ENCODE data around the gene NLK. TPM values are rescaled to one million over a fixed set of nuclear protein-coding genes. Genes with fewer than 3 reads are reported as not detected.

Gene NLK
- total and polyA plus RNA-seq, 2 of the 4 experiments (the other 2 are of a cell fraction), result 15.3 to 23.3 TPM

GRCh38 chr17:28128779-28129178, 86.3 kb downstream of the NLK start:
- dilution Hi-C loops (cut with HindIII; ENCODE audit: low sequenced_read_pairs, unreplicated experiment), result no loop called here

More at GRCh38 chr17:28128779-28129178, 86.3 kb downstream of the NLK start:
- no peak for ATAC-seq (ENCODE audit: low read depth)
- Histone ChIP-seq H2AK9ac (replicated peaks; ENCODE audit: low read depth, low read length, poor library complexity) (no peak overlapping the region), H3K4me3 (ENCODE audit: insufficient read depth, low read depth, low read length) (no peak overlapping the region), H3K4ac (ENCODE audit: low read depth, low read length) (no peak overlapping the region; the same call in 1 of the 2 replicates), H2BK120ac (ENCODE audit: low read depth, low read length) (no peak overlapping the region), H3K9ac (ENCODE audit: low read depth, low read length) (no peak overlapping the region), H3K23ac (ENCODE audit: low read depth, low read length) (no peak overlapping the region), H3K27me3 (ENCODE audit: control insufficient read depth, insufficient read depth, low read length) (no peaks in the 10 kb centered on the region), H3K4me2 (ENCODE audit: low read depth, low read length) (peak overlapping the region; percentile 26; the same call in 1 of the 2 replicates), H3K14ac (replicated peaks; ENCODE audit: low read depth, low read length) (no peak overlapping the region), H3K36me3 (ENCODE audit: control insufficient read depth, insufficient read depth, low read length) (peaks cover 14% of the 10 kb centered on the region), H4K8ac (ENCODE audit: low read depth in 2 of 2, low read length in 2 of 2) (no peak overlapping the region), H2BK15ac (ENCODE audit: low read depth, low read length) (no peak overlapping the region), H3K18ac (ENCODE audit: low read depth, low read length) (no peak overlapping the region; the same call in 1 of the 2 replicates), H2BK5ac (ENCODE audit: low read depth, low read length, poor library complexity, severe bottlenecking) (peak overlapping the region; percentile 46), H4K20me1 (ENCODE audit: insufficient read depth, low read length) (no peaks in the 10 kb centered on the region), H2BK20ac (ENCODE audit: low read depth, low read length) (no peak overlapping the region), H3K79me1 (ENCODE audit: low read depth in 1 of 2, low read length in 2 of 2) (peaks cover 7 to 35% of the 10 kb centered on the region in 2 experiments; a peak in 3 of 4 replicates), H3K56ac (ENCODE audit: extremely low read depth, insufficient read depth, low read length) (no peak overlapping the region), H3K9me1 (ENCODE audit: insufficient read depth, low read length) (0 out of 2 replicates have a peak, but pooled peaks cover 5% of the 10 kb centered on the region), H2AK5ac (ENCODE audit: low read depth, low read length) (no peak overlapping the region), H3K9me3 (ENCODE audit: control insufficient read depth, insufficient read depth, low read length) (no peaks in the 10 kb centered on the region), H3K4me1 (ENCODE audit: control insufficient read depth, insufficient read depth, low read length) (peaks cover 7% of the 10 kb centered on the region), H2AFZ (replicated peaks; ENCODE audit: low read length, poor library complexity) (no peak overlapping the region), H4K5ac (ENCODE audit: low read depth, low read length) (no peak overlapping the region), H3K27ac (ENCODE audit: insufficient read depth, low read length) (no peak overlapping the region), H4K91ac (ENCODE audit: insufficient read depth, low read depth, low read length) (no peak overlapping the region)
- no CpG with 5 or more reads among the region's 1 CpG for WGBS, 2 experiments (ENCODE audit: extremely low coverage in 2 of 2, insufficient read length in 1 of 2)
- DNase-seq, result peak; percentile 17
- intact Hi-C loops (cut with micrococcal nuclease), result loop anchor here (5.0 kb wide), 1 partner anchor 76 kb away; no protein-coding TSS in a partner anchor
- in situ Hi-C loops (cut with MboI; ENCODE audit: low sequenced_read_pairs), result no loop called here
- TF ChIP-seq SMC3 (IDR thresholded peaks at IDR 0.05; ENCODE audit: low read depth, low read length) (no peak), BHLHE40 (IDR thresholded peaks at IDR 0.05; ENCODE audit: low read depth, low read length) (no peak), MXI1 (IDR thresholded peaks at IDR 0.05; ENCODE audit: borderline replicate concordance, low read depth, low read length) (no peak), FOS (IDR thresholded peaks at IDR 0.05; ENCODE audit: low read depth, low read length) (no peak), ELK1 (IDR thresholded peaks at IDR 0.05; ENCODE audit: borderline replicate concordance, low read depth, low read length) (no peak), RCOR1 (IDR thresholded peaks at IDR 0.05; ENCODE audit: insufficient replicate concordance, low read length) (no peak), RFX5 (IDR thresholded peaks at IDR 0.05; ENCODE audit: low read depth, low read length) (no peak), CHD1 (IDR thresholded peaks at IDR 0.05; ENCODE audit: low read depth, low read length) (no peak), USF2 (IDR thresholded peaks at IDR 0.05; ENCODE audit: low read depth, low read length) (no peak), CTCF (conservative IDR thresholded peaks at IDR 0.05; ENCODE audit: low read depth, low read length) (no peak), NFE2L2 (IDR thresholded peaks at IDR 0.05; ENCODE audit: low read depth, low read length) (no peak), MAFK (IDR thresholded peaks at IDR 0.05; ENCODE audit: low read depth, low read length) (no peak), MAZ (IDR thresholded peaks at IDR 0.05; ENCODE audit: borderline replicate concordance, low read depth, low read length) (no peak), POLR2A (IDR thresholded peaks at IDR 0.05; ENCODE audit: low read depth, low read length) (no peak), RAD21 (IDR thresholded peaks at IDR 0.05; ENCODE audit: low read length) (no peak), CEBPB (IDR thresholded peaks at IDR 0.05; ENCODE audit: low read depth, low read length) (no peak)
- ChIA-PET POLR2A (ENCODE audit: unreplicated experiment) (no interaction called here), CTCF (no interaction called here)
- no TSS peak for BruUV-seq (replicated peaks)

Data from IMR-90 (cell line).